Testis (tissue), 2 donors: ENCODE results near the gene RPUSD4.

Experiments used
- POLR2A ChIP-seq: fragments of 450-650 bp; IDR thresholded peaks from one replicate; pipeline ENCODE4 v1.6.1; 2017; ENCODE audit warnings: antibody characterized with exemption, mild to moderate bottlenecking, moderate library complexity
- TF ChIP-seq, protein P1 (sequence below), 3 experiments: fragments of 450-650 bp in 2 of 3; fragments of 200-600 bp in 1 of 3; sonication (generic) in 1 of 3; IDR thresholded peaks; one replicate each; pipeline ENCODE4 v1.5.1; 2016 to 2019; ENCODE audit warnings: antibody characterized with exemption in 3 of 3, mild to moderate bottlenecking in 2 of 3, moderate library complexity in 1 of 3

DNA sequence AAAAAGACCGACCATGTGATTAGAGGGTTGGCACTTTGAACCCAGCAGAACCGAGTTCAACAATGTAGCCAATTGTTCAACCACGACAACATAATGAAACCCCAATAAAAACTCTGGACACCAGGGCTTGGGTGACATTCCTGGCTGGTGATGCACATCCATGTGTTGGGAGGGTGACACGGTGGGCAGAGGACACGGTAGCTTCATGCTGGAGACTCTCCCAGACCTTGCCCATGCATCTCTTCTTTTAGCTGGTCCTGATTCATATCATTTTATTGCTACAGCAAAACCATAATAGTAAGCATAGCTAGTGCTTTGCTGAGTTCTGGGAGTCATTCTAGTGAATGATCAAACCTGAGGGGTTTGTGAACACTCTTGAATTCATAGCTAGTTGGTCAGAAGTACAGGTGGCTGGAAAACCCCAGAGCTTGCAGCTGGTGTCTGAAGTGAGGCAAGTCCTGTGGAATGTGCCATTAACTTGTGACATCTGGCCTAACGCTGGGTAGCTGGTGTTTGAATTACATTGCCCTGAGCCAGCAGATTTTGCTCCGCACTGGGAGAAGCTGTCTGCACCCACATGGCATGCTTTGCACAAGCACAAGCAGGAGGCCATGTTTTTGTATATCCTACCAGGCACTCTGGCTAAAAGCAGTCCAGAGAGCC, 14.0 kb downstream of the RPUSD4 start:
- TF ChIP-seq POLR2A = no peak
- TF ChIP-seq, protein P1, sequence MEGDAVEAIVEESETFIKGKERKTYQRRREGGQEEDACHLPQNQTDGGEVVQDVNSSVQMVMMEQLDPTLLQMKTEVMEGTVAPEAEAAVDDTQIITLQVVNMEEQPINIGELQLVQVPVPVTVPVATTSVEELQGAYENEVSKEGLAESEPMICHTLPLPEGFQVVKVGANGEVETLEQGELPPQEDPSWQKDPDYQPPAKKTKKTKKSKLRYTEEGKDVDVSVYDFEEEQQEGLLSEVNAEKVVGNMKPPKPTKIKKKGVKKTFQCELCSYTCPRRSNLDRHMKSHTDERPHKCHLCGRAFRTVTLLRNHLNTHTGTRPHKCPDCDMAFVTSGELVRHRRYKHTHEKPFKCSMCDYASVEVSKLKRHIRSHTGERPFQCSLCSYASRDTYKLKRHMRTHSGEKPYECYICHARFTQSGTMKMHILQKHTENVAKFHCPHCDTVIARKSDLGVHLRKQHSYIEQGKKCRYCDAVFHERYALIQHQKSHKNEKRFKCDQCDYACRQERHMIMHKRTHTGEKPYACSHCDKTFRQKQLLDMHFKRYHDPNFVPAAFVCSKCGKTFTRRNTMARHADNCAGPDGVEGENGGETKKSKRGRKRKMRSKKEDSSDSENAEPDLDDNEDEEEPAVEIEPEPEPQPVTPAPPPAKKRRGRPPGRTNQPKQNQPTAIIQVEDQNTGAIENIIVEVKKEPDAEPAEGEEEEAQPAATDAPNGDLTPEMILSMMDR (IDR thresholded peaks at IDR 0.05) = no peak
